ENCODE results near the gene RNF114. TPM values are rescaled to one million over a fixed set of nuclear protein-coding genes. Genes with fewer than 3 reads are reported as not detected.
A peak's percentile ranks its signal among the peaks of the same experiment; 100 is the strongest.
"Not testable (repeated sequence)": the region's sequence is repeated elsewhere in the genome, so short reads cannot be mapped to it uniquely, and the experiment has no call there.

Gene RNF114
- total RNA-seq, 1 donor from 2014 or later = 33.2 TPM

DNA sequence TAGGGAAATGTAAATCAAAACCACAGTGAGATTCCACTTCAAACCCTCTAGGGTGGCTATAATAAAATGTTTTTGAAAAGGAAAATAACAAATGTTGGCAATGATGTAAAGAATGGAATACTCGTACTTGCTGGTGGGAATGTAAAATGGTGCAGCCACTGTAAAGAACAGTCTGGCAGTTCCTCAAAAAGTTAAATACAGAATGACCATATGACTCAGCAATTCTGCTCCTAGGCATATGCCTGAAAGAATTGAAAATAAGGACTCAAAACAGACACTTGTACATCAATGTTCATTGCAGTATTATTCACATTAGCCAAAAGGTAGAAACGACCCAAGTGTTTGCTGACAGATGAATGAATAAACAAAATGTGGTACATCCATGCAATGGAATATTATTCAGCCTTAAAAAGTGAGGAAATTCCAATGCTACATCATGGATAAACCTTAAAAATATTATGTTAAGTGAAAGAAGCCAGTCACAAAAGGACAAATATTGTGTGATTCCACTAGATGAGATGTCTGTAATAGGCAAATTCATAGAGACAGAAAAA, 10.2 kb upstream of the RNF114 start:
- no peak for DNase-seq (ENCODE audit: low spot score)

DNA sequence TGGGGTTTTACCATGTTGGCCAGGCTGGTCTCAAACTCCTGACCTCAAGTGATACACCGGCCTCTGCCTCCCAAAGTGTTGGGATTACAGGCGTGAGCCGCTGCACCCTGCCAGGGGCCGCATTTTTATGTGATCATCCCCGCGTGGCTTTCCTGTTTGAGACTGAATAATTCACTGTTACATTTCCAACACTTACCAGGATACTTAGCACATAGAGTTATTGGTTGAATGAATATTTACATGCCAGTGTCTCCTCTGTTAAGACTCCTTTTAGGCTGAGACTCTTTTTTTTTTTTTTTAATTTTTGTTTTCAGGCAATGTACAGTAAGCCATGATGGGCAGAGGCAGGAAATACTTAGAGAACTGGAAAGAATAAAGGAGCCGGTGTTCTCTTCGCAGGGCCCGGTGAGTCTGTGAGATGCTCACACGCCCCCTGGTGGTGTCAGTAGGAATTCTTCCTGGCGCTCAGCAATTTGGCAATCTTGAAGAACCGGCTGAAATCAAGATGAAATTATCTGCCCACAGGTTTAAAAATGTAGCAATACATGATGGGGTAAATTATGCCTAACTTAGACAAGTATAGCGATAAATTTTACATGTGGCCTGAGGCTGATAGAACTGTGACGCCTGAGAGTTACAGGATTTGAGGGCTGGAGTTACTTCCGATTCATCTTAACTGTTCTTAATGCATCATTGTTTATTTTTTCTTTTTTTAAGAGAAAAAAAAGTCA, 7.6 kb upstream of the RNF114 start:
- DNase-seq (ENCODE audit: low spot score) = peak; percentile 90

DNA sequence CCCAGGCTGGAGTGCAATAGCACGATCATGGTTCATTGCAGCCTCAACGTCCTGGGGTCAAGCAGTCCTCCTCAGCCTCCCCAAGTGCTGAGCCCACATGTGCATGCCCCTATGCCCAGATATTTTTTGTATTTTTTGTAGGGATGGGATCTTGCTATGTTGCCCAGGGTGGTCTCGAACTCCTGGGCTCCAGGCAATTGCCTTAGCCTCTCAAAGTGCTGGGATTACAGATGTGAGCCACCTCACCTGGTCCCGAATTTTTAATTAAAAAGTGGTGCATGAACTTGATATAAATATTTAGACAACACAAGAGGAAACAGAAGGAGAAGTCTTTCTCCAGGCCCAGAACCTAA, 7.1 kb upstream of the RNF114 start:
- no peak for DNase-seq (ENCODE audit: low spot score)

- no peak for DNase-seq (ENCODE audit: low spot score)
These were observed 448 bp upstream of the RNF114 start for GRCh38 chr20:49935746-49936152.

DNA sequence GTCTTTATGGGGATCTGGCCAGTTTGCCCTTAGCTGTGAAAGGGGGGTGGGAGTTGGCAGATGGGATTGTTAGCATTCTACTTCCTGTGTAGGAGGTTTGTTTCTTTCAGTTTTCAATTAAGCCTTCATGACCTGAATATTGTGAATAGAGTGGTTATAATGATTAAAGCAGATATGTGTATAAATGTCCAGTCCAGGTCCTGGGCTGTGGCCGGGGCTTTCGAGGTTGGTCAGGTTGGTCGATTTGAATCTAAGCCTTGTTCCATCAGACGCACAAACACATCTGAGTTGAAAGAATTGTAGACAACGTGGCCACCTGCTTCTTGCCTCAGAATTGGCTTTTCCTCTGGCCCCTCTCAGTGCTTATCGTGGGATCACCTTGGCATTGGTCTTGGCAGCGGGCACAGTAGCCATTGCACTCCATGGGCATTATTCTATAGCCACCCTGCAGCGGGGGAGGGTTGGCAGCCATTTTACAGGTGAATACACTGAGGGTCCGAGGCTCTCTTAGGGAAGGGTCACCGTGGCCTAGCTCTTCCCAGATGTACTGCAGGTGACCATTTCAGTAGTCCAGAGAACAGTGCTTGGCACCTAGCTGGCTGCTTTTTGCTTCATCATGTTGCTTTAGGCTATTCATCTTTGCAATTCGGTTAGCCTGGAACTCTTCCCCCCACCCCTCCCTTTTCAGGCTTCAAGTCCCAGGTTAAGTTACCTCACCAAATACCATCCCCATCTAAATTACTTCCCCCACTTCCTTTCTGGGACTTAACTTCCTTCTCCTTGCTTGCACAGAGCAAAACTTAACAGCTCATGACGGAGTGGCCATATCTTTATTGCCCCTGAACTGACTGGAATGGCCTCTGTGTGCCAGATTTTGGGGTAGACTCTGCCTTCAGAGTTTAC, 1.1 kb downstream of the RNF114 start:
- DNase-seq (ENCODE audit: low spot score) = no peak

- DNase-seq (ENCODE audit: low spot score) = peak; percentile 52
These were observed 2.3 kb downstream of the RNF114 start for GRCh38 chr20:49938173-49939163.

- no peak for DNase-seq (ENCODE audit: low spot score)
These were observed 5.3 kb downstream of the RNF114 start for GRCh38 chr20:49941456-49941855.

DNA sequence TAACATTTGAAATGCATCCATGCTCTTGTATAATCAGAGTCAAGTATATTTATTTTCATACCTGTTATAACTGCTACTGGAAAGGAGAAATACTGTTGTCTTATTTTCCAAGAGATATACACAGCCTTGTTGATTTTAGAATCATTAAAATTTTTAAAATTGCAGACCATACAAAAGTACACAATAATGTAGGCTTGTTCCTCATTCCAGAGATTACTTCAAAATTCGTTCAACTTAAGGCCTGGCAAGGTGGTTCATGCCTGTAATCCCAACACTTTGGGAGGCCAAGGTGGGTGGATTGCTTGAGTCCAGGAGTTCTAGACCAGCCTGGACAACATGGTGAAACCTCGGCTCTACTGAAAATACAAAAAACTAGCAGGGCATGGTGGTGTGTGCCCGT, 6.1 kb downstream of the RNF114 start:
- DNase-seq (ENCODE audit: low spot score) = no peak

- no peak for DNase-seq (ENCODE audit: low spot score)
These were observed 6.7 kb downstream of the RNF114 start for GRCh38 chr20:49942942-49943341.

- DNase-seq (ENCODE audit: low spot score) = no peak
These were observed 9.1 kb downstream of the RNF114 start for GRCh38 chr20:49945306-49945700.

- no peak for DNase-seq (ENCODE audit: low spot score)
These were observed 9.7 kb downstream of the RNF114 start for GRCh38 chr20:49945701-49946477.

DNA sequence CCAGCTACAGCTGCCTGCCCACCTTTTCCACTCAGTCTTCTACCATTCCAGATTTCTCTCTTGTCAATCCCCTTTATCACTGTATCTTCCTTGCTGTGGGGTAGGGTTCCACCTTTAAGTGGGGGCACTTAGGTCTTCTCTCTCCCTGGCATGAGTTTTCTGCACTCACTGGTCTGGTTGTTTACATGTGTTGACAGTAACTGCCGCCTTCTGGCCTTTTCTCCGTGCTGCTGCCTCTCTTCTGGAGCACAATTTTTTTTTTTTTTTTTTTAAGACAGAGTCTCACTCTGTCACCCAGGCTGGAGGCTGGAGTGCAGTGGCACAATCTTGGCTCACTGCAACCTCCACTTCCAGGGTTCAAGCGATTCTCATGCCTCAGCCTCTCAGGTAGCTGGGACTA, 12.0 kb downstream of the RNF114 start:
- DNase-seq (ENCODE audit: low spot score) = no peak

DNA sequence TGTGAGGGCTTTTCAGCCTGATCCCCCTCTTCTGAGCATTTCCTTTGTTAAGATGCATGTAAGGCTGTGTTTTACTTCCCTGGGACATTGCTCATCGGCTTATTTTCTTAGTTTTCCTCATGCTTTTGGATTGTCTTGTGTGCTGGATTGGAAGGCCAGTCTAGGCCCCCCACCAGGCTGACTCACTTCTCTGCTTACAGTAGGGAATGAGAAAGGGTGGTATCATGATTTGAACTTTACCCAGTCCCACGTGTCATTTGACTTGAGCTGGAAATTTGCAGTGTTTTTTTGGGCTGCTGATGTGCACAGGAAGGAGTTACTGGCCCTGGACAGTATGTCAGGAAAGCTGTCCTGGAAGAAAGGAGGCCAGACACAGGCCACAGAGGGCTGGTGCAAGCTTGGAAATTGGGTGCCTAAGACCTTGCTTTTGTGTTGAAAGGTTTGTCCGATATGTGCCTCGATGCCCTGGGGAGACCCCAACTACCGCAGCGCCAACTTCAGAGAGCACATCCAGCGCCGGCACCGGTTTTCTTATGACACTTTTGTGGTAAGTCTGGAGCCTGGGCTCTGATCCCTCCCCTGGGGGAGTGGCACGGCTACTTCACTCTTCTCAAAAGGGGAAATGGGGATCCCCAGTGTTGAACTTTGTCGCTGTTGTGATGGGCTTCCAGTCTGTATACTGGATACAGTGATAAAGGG, 12.8 kb downstream of the RNF114 start:
- no peak for DNase-seq (ENCODE audit: low spot score)

GRCh38 chr20:49951151-49951550, 15.0 kb downstream of the RNF114 start:
- no peak for DNase-seq (ENCODE audit: low spot score)

- no peak for DNase-seq (ENCODE audit: low spot score)
These were observed 19.0 kb downstream of the RNF114 start for GRCh38 chr20:49955167-49955566.

GRCh38 chr20:49955830-49956396, 19.7 kb downstream of the RNF114 start:
- DNase-seq (ENCODE audit: low spot score) = not testable (repeated sequence)

- DNase-seq (ENCODE audit: low spot score) = no peak
These were observed 20.5 kb downstream of the RNF114 start for GRCh38 chr20:49956689-49957088.

DNA sequence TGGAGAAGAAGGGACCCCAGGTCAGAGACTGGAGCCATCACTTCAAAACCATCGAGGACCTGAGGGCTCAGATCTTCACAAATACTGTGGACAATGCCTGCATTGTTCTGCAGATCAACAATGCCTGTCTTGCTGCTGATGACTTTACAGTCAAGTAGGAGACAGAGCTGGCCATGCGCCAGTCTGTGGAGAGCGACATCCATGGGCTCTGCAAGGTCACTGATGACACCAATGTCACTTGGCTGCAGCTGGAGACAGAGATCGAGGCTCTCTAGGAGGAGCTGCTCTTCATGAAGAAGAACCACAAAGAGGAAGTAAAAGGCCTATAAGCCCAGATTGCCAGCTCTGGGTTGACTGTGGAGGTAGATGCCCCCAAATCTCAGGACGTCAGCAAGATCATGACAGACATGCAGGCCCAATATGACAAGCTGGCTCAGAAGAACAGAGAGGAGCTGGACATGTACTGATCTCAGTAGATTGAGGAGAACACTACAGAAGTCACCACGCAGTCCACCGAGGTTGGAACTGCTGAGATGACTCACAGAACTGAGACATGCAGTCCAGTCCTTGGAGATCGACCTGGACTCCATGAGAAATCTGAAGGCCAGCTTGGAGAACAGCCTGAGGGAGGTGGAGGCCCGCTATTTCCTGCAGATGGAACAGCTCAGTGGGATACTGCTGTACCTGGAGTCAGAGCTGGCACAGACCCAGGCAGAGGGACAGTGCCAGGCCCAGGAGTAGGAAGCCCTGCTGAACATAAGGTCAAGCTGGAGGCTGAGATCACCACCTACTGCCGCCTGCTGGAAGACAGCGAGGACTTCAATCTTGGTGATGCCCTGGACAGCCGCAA, 21.1 kb downstream of the RNF114 start:
- DNase-seq (ENCODE audit: low spot score) = not testable (repeated sequence)

- DNase-seq (ENCODE audit: low spot score) = no peak
These were observed 25.2 kb downstream of the RNF114 start for GRCh38 chr20:49961413-49961812.

All from umbilical cord (tissue), 2 donors.